Upper lobe of right lung (tissue), 1 donor: ENCODE results near the gene TP63. TPM values are rescaled to one million over a fixed set of nuclear protein-coding genes. Genes with fewer than 3 reads are reported as not detected.

ENCODE experiments used
- ATAC-seq: fragments of 200-7000 bp; cut with Tn5 transposase; one replicate; pipeline ENCODE4 v1.9.1; 2020; ENCODE audit warnings: mild to moderate bottlenecking, moderate library complexity
- DNase-seq: peaks from one replicate; pipeline ENCODE4 v3.0.0-alpha.2; 2020
- H3K27ac ChIP-seq: fragments of 200-600 bp; one replicate; pipeline ENCODE4 v1.8.0; 2022
- H3K27me3 ChIP-seq: fragments of 200-600 bp; one replicate; pipeline ENCODE4 v1.8.0; 2022; ENCODE audit warnings: mild to moderate bottlenecking
- H3K36me3 ChIP-seq: fragments of 200-600 bp; one replicate; pipeline ENCODE4 v1.8.0; 2022
- H3K4me1 ChIP-seq: fragments of 200-600 bp; one replicate; pipeline ENCODE4 v1.8.0; 2022
- H3K4me3 ChIP-seq: fragments of 200-600 bp; one replicate; pipeline ENCODE4 v1.8.0; 2022; ENCODE audit warnings: mild to moderate bottlenecking
- H3K9me3 ChIP-seq: fragments of 200-600 bp; one replicate; pipeline ENCODE4 v1.8.0; 2022
- CTCF ChIP-seq: fragments of 200-600 bp; IDR thresholded peaks from one replicate; pipeline ENCODE4 v1.8.0; 2022; ENCODE audit warnings: antibody characterized with exemption
- intact Hi-C: fragments of 100-400 bp; cut with DNase I; formaldehyde crosslinking; loops from one replicate; pipeline ENCODE4 v1.11.0; 2022
- total RNA-seq: library from RNA; stranded (reverse); fragmentation: NEBNext Ultra II Directional; extraction: Animal tissue kit (Norgen Biotek cat#: 25700); gene quantifications from one replicate; pipeline ENCODE4 v1.2.1, GENCODE V29; 2021
- donor health status: DM: no; HTN: yes; CAD: no; lungs with severe emphysema.

Gene TP63
- total RNA-seq, 1 donor from 2014 or later, result 1.3 TPM

- Histone ChIP-seq H3K36me3 (no peaks in the 10 kb centered on the region), H3K27ac (no peak overlapping the region), H3K4me3 (no peak overlapping the region), H3K27me3 (no peaks in the 10 kb centered on the region), H3K4me1 (no peaks in the 10 kb centered on the region), H3K9me3 (no peaks in the 10 kb centered on the region)
- ATAC-seq (no peak), DNase-seq (no peak)
- intact Hi-C loops, result no loop called here
- no peak for TF ChIP-seq CTCF
Observed at GRCh38 chr3:189708375-189708774, 77.2 kb downstream of the TP63 start.

GRCh38 chr3:189710620-189711402 lies 79.6 kb downstream of the TP63 start:
- Histone ChIP-seq H3K4me3 (no peak overlapping the region), H3K27ac (no peak overlapping the region), H3K4me1 (no peaks in the 10 kb centered on the region), H3K36me3 (no peaks in the 10 kb centered on the region), H3K27me3 (no peaks in the 10 kb centered on the region), H3K9me3 (no peaks in the 10 kb centered on the region)
- intact Hi-C loops, result no loop called here
- no peak for TF ChIP-seq CTCF
- no peak for DNase-seq
- ATAC-seq, result peak; percentile 63

- no peaks in the 10 kb centered on the region for H3K27me3 ChIP-seq
- no peak for TF ChIP-seq CTCF
- no peaks in the 10 kb centered on the region for H3K4me1 ChIP-seq
- intact Hi-C loops, result no loop called here
- DNase-seq, result no peak
- no peaks in the 10 kb centered on the region for H3K36me3 ChIP-seq
- H3K4me3 ChIP-seq, result no peak overlapping the region
- H3K9me3 ChIP-seq, result no peaks in the 10 kb centered on the region
- no peak for ATAC-seq
- H3K27ac ChIP-seq, result no peak overlapping the region
Observed at GRCh38 chr3:189712906-189713483, 81.8 kb downstream of the TP63 start.

- ATAC-seq (no peak), DNase-seq (no peak)
- intact Hi-C loops, result no loop called here
Observed at GRCh38 chr3:189714991-189715961, 84.1 kb downstream of the TP63 start.

More at GRCh38 chr3:189714991-189715961, 84.1 kb downstream of the TP63 start:
- Histone ChIP-seq H3K36me3 (no peaks in the 10 kb centered on the region), H3K27me3 (no peaks in the 10 kb centered on the region), H3K9me3 (no peaks in the 10 kb centered on the region), H3K4me3 (no peak overlapping the region), H3K27ac (no peak overlapping the region), H3K4me1 (no peaks in the 10 kb centered on the region)
- TF ChIP-seq CTCF, result no peak
